Epithelial cell of proximal tubule (primary cell): ENCODE measurements around the gene CCDC190. TPM values are rescaled to one million over a fixed set of nuclear protein-coding genes. Genes with fewer than 3 reads are reported as not detected.
"Not testable (repeated sequence)": the region's sequence is repeated elsewhere in the genome, so short reads cannot be mapped to it uniquely, and the experiment has no call there.

Source experiments
- DNase-seq: peaks from one replicate; pipeline ENCODE4 v3.0.0-alpha.2; 2011; ENCODE audit warnings: low read depth
- H3K4me3 ChIP-seq: 2 replicates; pipeline ENCODE4 v1.5.1; 2011; ENCODE audit warnings: low read depth, mild to moderate bottlenecking, low read length
- total RNA-seq: library from RNA; depleted of rRNA; stranded (reverse); fragments of >200 nt; gene quantifications from 2 replicates; pipeline ENCODE4 v1.2.3, GENCODE V29; 2015
- TF ChIP-seq, protein P1 (sequence below): conservative IDR thresholded peaks from 2 replicates; pipeline ENCODE4 v1.5.1; 2012; ENCODE audit warnings: low read depth, mild to moderate bottlenecking, low read length

Gene CCDC190
- total RNA-seq, 1 donor from 2014 or later: not detected

DNA sequence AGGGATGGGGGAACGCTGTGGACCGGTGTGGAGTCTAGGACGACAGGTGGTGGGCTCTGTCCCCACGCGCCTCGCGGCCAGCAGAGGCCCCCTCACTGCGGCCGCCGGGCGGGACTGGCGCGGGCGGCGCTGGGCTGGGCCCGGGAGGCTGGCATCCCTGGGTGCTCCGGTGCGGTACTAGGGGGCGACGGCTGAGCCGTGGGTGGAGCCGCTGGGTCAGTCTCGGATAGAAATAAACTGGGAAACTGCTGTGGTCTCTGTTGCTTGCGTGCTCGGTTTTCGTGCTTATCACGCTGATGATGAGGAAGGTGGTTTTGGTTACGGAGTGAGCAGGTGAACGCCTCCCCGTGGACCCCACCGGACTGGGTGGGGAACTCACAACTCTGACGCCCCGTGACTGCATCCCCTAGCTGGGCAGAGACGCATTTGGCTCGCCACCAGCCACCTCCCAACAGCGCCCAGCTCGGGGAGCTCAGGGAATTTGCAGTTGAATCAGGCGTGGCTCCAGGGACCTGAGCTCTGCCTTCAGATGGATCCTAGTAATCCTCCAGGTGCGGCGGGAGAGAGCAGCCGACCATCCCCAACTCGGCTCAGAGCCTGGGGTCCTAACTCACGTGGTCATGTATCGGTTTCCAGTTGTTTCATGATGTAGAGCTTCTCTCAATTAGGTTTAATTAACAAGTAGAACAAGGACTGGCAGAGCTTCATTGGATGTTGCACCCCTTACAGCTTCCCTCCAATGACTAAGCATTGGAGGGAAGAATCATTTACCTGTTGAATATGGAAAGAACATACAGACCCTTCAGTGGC, 38.4 kb downstream of the CCDC190 start:
- TF ChIP-seq, protein P1, sequence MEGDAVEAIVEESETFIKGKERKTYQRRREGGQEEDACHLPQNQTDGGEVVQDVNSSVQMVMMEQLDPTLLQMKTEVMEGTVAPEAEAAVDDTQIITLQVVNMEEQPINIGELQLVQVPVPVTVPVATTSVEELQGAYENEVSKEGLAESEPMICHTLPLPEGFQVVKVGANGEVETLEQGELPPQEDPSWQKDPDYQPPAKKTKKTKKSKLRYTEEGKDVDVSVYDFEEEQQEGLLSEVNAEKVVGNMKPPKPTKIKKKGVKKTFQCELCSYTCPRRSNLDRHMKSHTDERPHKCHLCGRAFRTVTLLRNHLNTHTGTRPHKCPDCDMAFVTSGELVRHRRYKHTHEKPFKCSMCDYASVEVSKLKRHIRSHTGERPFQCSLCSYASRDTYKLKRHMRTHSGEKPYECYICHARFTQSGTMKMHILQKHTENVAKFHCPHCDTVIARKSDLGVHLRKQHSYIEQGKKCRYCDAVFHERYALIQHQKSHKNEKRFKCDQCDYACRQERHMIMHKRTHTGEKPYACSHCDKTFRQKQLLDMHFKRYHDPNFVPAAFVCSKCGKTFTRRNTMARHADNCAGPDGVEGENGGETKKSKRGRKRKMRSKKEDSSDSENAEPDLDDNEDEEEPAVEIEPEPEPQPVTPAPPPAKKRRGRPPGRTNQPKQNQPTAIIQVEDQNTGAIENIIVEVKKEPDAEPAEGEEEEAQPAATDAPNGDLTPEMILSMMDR: peak; percentile 3
- peak overlapping the region; percentile 51 for H3K4me3 ChIP-seq
- no peak for DNase-seq

DNA sequence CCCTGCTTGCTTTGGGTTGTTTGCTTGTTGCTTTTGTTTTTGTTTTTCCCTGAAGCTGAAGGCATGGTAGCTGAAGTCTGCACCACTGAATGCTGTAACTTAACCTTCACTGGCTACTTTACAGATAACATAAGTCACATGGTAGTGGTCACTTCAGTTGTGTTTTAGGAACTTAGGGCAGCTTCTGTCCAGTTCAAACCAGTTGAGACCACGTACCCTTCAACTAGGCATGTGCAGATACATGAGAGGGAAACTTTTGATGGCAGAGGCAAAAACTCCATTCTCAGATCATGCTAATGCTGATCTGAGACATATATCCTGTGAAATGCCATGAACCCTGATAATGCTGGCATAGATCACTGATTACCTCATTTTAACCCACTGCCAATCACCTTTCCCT, 42.3 kb downstream of the CCDC190 start:
- H3K4me3 ChIP-seq, DNase-seq: not testable (repeated sequence)

DNA sequence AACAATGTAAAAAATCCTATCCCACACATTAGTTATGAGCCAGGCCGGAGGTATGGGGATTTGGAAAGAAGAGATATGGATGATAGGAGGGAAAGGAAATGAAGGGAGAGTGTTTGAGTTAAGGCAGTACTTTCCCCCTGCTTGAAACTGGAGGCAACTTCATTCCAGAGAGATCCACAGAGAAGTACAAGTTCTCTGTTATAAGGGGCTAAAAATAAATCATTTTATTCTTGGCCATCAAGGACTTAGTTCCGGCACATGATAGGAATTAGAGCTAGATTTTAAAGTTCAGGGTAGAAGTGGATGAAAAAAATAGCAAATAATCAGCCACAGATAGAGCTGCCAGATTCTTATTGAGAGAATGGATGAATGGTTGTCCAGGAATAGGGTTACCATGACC, 42.8 kb downstream of the CCDC190 start:
- not testable (repeated sequence) for H3K4me3 ChIP-seq, DNase-seq

DNA sequence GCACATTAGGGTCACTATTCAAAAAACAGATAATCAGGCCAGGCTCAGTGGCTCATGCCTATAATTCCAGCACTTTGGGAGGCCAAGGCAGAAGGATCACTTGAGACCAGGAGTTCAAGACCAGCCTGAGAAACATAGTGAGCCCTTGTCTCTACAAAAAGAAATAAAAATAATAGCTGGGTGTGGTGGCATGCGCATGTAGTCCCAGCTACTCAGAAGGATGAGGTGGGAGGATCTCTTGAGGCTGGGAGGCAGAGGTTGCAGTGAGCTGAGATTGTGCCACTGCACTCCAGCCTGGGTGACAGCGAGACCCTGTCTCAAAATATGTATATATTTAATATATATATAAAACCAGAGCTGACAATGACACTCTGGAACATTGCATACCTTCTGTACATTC, 48.6 kb downstream of the CCDC190 start:
- not testable (repeated sequence) for H3K4me3 ChIP-seq, DNase-seq

DNA sequence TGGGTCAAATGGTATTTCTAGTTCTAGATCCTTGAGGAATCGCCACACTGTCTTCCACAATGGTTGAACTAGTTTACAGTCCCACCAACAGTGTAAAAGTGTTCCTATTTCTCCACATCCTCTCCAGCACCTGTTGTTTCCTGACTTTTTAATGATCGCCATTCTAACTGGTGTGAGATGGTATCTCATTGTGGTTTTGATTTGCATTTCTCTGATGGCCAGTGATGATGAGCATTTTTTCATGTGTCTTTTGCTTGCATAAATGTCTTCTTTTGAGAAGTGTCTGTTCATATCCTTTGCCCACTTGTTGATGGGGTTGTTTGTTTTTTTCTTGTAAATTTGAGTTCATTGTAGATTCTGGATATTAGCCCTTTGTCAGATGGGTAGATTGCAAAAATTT, 53.5 kb downstream of the CCDC190 start:
- DNase-seq, H3K4me3 ChIP-seq: not testable (repeated sequence)

Other genes starting within 250 kb of the CCDC190 start
- 0.07 and 1.3 TPM in 2 replicates for gene DDR2, start 228.7 kb downstream of the CCDC190 start, total RNA-seq
- gene HSD17B7, start 70.5 kb downstream of the CCDC190 start, total RNA-seq: 11.6 and 39.9 TPM in 2 replicates
- gene RGS4, start 208.2 kb upstream of the CCDC190 start, total RNA-seq: 6.5 and 21.0 TPM in 2 replicates